ENCODE data around the gene RPS6KL1.

RPS6KL1 gene

GRCh38 chr14:74882103-74882920 lies 40.7 kb downstream of the RPS6KL1 start:
- DNase-seq, result peak in 3 of 4 experiments; percentile 27 to 38 (median 29)

- DNase-seq, result peak; percentile 65 to 76 (median 70)
Observed at GRCh38 chr14:74881431-74882102, 41.5 kb downstream of the RPS6KL1 start, which contains the start of gene DLST. TSS of gene DLST (plus strand) at chr14:74881916. CDS start at chr14:74881954, 38 bp downstream.

GRCh38 chr14:74879427-74880182 lies 43.5 kb downstream of the RPS6KL1 start:
- DNase-seq, result no peak

GRCh38 chr14:74875941-74876913 lies 46.8 kb downstream of the RPS6KL1 start, which contains the start of gene PROX2:
TSS of gene PROX2 (minus strand) at chr14:74876145. CDS start at chr14:74863834, 12,311 bp downstream.
- peak in 1 of 4 experiments; percentile 6 for DNase-seq

GRCh38 chr14:74875204-74875603 lies 47.9 kb downstream of the RPS6KL1 start:
- DNase-seq, result no peak

- DNase-seq, result no peak
Observed at GRCh38 chr14:74871819-74872218, 51.2 kb downstream of the RPS6KL1 start.

GRCh38 chr14:74868739-74869138 lies 54.3 kb downstream of the RPS6KL1 start:
- DNase-seq, result no peak

GRCh38 chr14:74867673-74868072 lies 55.4 kb downstream of the RPS6KL1 start:
- peak in 1 of 4 experiments; percentile 9 for DNase-seq

- no peak for DNase-seq
Observed at GRCh38 chr14:74866708-74867389, 56.2 kb downstream of the RPS6KL1 start.

GRCh38 chr14:74865156-74865555 lies 57.9 kb downstream of the RPS6KL1 start:
- no peak for DNase-seq

- no peak for DNase-seq
Observed at GRCh38 chr14:74864198-74864597, 58.9 kb downstream of the RPS6KL1 start.

GRCh38 chr14:74863274-74863673 lies 59.8 kb downstream of the RPS6KL1 start:
- no peak for DNase-seq

- DNase-seq, result no peak
Observed at GRCh38 chr14:74861734-74862090, 61.3 kb downstream of the RPS6KL1 start.

GRCh38 chr14:74860899-74861733 lies 61.9 kb downstream of the RPS6KL1 start:
- peak; percentile 81 to 97 (median 90) for DNase-seq

GRCh38 chr14:74859757-74860552 lies 63.1 kb downstream of the RPS6KL1 start:
- DNase-seq, result no peak

GRCh38 chr14:74858022-74858421 lies 65.0 kb downstream of the RPS6KL1 start:
- no peak for DNase-seq

GRCh38 chr14:74856366-74856765 lies 66.7 kb downstream of the RPS6KL1 start:
- no peak for DNase-seq

- no peak for DNase-seq
Observed at GRCh38 chr14:74855945-74856344, 67.1 kb downstream of the RPS6KL1 start.

GRCh38 chr14:74855021-74855420 lies 68.0 kb downstream of the RPS6KL1 start:
- no peak for DNase-seq
